Endothelial cell of umbilical vein (primary cell): Measurements from ENCODE around the gene TRAF7. TPM values are rescaled to one million over a fixed set of nuclear protein-coding genes. Genes with fewer than 3 reads are reported as not detected.

ENCODE experiments used
- BruUV-seq: library from RNA; stranded (reverse); fragments of 400-500 nt; replicated peaks from 2 replicates; lab custom pipeline; 2021; lab: Mats Ljungman, UMichigan
- CTCF ChIA-PET: fragments of 300-600, 350-600 bp; sonication (Branson Sonifier 250); formaldehyde crosslinking; loops from one replicate; lab custom pipeline; 2021; ENCODE audit warnings: antibody characterized with exemption, inconsistent platforms; lab: Charles Lee
- POLR2A ChIA-PET: fragments of 300-600, 350-600 bp; sonication (Branson Sonifier 250); formaldehyde crosslinking; loops from one replicate; lab custom pipeline; 2021; ENCODE audit warnings: antibody characterized with exemption, inconsistent platforms; lab: Charles Lee
- DNase-seq: peaks from one replicate; pipeline ENCODE4 v3.0.0-alpha.2; 2011; ENCODE audit warnings: low read depth, low spot score
- FAIRE-seq: peaks from 2 replicates; lab custom pipeline; 2011; peaks lifted over from hg19 to GRCh38; lab: Jason Lieb, UNC
- H2AFZ ChIP-seq: 2 replicates; pipeline ENCODE4 v1.6.0; 2012; ENCODE audit warnings: low read depth, low read length, control low read depth, inconsistent platforms
- H3K27ac ChIP-seq: 2 replicates; pipeline ENCODE4 v1.5.1; 2011; ENCODE audit warnings: low read depth, mild to moderate bottlenecking, control low read depth, low read length, moderate library complexity; ENCODE audit not compliant: insufficient read depth
- H3K27me3 ChIP-seq, 2 experiments: 2 replicates each; pipeline versions ENCODE4 v1.6.0 to v1.6.1; 2011; ENCODE audit warnings: low read length in 2 of 2, mixed read lengths in 1 of 2; ENCODE audit not compliant: control insufficient read depth in 2 of 2, insufficient read depth in 2 of 2
- H3K36me3 ChIP-seq, 2 experiments: 2 replicates in 1 of 2; 3 replicates in 1 of 2; pipeline ENCODE4 v1.5.1; 2011; ENCODE audit warnings: low read length in 2 of 2, mild to moderate bottlenecking in 1 of 2, moderate library complexity in 1 of 2; ENCODE audit not compliant: control insufficient read depth in 2 of 2, insufficient read depth in 2 of 2; ENCODE audit errors: extremely low read depth in 1 of 2
- H3K4me1 ChIP-seq: 3 replicates; pipeline ENCODE4 v1.5.1; 2011; ENCODE audit warnings: mild to moderate bottlenecking, low read length; ENCODE audit not compliant: control insufficient read depth, insufficient read depth; ENCODE audit errors: extremely low read depth
- H3K4me2 ChIP-seq: 2 replicates; pipeline ENCODE4 v1.6.1; 2011; ENCODE audit warnings: low read length, control low read depth, mixed read lengths; ENCODE audit not compliant: insufficient read depth
- H3K4me3 ChIP-seq, 3 experiments: fragments of 200-600 bp in 1 of 3; sonication (generic), shearing (Covaris generic) in 1 of 3; replicated peaks in 1 of 3; 2 replicates each; pipeline ENCODE4 v1.5.1; 2011 to 2016; ENCODE audit warnings: control low read depth in 3 of 3, low read length in 3 of 3, mild to moderate bottlenecking in 2 of 3, inconsistent platforms in 1 of 3, low read depth in 1 of 3, moderate library complexity in 1 of 3; ENCODE audit not compliant: insufficient read depth in 1 of 3
- H3K79me2 ChIP-seq: 2 replicates; pipeline ENCODE4 v1.6.0; 2012; ENCODE audit warnings: low read length, inconsistent platforms; ENCODE audit not compliant: control insufficient read depth, insufficient read depth
- H3K9ac ChIP-seq: replicated peaks from 2 replicates; pipeline ENCODE3; 2011; ENCODE audit warnings: low read length, control low read depth; ENCODE audit not compliant: insufficient read depth; ENCODE audit errors: extremely low read depth
- H3K9me1 ChIP-seq: replicated peaks from 3 replicates; pipeline ENCODE4 v1.6.0; 2011; ENCODE audit warnings: mild to moderate bottlenecking, low read length; ENCODE audit not compliant: control insufficient read depth, insufficient read depth; ENCODE audit errors: extremely low read depth
- H3K9me3 ChIP-seq: replicated peaks from 2 replicates; pipeline ENCODE4 v1.5.1; 2012; ENCODE audit warnings: low read length, inconsistent platforms; ENCODE audit not compliant: control insufficient read depth, insufficient read depth
- H4K20me1 ChIP-seq: replicated peaks from 2 replicates; pipeline ENCODE3; 2011; ENCODE audit warnings: mild to moderate bottlenecking, low read length; ENCODE audit not compliant: control insufficient read depth, insufficient read depth; ENCODE audit errors: extremely low read depth
- CTCF ChIP-seq, 2 donors: IDR thresholded peaks; 1 replicate in 1 of 2; 2 replicates in 1 of 2; pipeline ENCODE4 v1.5.1; 2011; ENCODE audit warnings: low read length in 2 of 2, mild to moderate bottlenecking in 2 of 2, moderate library complexity in 2 of 2, control low read depth in 1 of 2, inconsistent platforms in 1 of 2, low read depth in 1 of 2; ENCODE audit not compliant: insufficient read depth in 1 of 2; ENCODE audit errors: extremely low read depth in 1 of 2
- EZH2 ChIP-seq: IDR thresholded peaks from 2 replicates; pipeline ENCODE4 v1.6.1; 2012; ENCODE audit warnings: borderline replicate concordance, low read depth, mild to moderate bottlenecking, moderate library complexity, low read length, inconsistent platforms; ENCODE audit not compliant: severe bottlenecking
- GATA2 ChIP-seq: IDR thresholded peaks from 2 replicates; pipeline ENCODE4 v1.7.0; 2011; ENCODE audit warnings: low read depth, mild to moderate bottlenecking, moderate library complexity, mixed read lengths, low read length; ENCODE audit not compliant: insufficient read length, insufficient read depth
- JUN ChIP-seq: IDR thresholded peaks from 2 replicates; pipeline ENCODE4 v1.6.1; 2011; ENCODE audit warnings: borderline replicate concordance, low read depth; ENCODE audit not compliant: insufficient read length, insufficient read depth
- MAX ChIP-seq: IDR thresholded peaks from 2 replicates; pipeline ENCODE4 v1.6.1; 2011; ENCODE audit not compliant: insufficient read depth, insufficient read length
- POLR2A ChIP-seq: IDR thresholded peaks from 2 replicates; pipeline ENCODE4 v1.6.1; 2012; ENCODE audit warnings: low read depth, mild to moderate bottlenecking, control low read depth, low read length
- POLR2AphosphoS5 ChIP-seq: IDR thresholded peaks from 2 replicates; pipeline ENCODE4 v1.6.1; 2012; ENCODE audit warnings: low read depth, mild to moderate bottlenecking, control low read depth, low read length, moderate library complexity; ENCODE audit not compliant: insufficient read depth
- dilution Hi-C: fragments of 300-500 bp; cut with MboI; formaldehyde crosslinking; loops from one replicate; pipeline ENCODE4 v1.15.0; 2019; ENCODE audit warnings: low sequenced_read_pairs; ENCODE audit not compliant: extremely low pct_ligation_motif_present
- intact Hi-C: fragments of 100-400 bp; cut with micrococcal nuclease; formaldehyde crosslinking; loops from one replicate; pipeline ENCODE4 v1.10.0; 2022
- polyA plus RNA-seq, 4 experiments: library from polyadenylated mRNA; depleted of rRNA in 3 of 4; stranded (reverse) in 3 of 4; unstranded in 1 of 4; fragments of >200 nt; gene quantifications; 2 replicates each; pipeline versions ENCODE4 v1.2.1 to v1.2.3, GENCODE V29; 2011 to 2012; ENCODE audit warnings: missing spikeins in 1 of 4
- total RNA-seq: library from RNA; stranded (reverse); gene quantifications from 2 replicates; pipeline ENCODE4 v1.2.3, GENCODE V29; 2021

TRAF7 gene
- total and polyA plus RNA-seq, 2 donors (not counting 3 experiments of a cell fraction or from before 2014, with no cell fraction given) = 141 to 175 TPM

- no peak overlapping the region for H3K9ac ChIP-seq
- DNase-seq (no peak), FAIRE-seq (no peak)
- dilution Hi-C loops (no loop called here), intact Hi-C loops (no loop called here)
- TF ChIP-seq EZH2 = no peak
- no peak for TF ChIP-seq CTCF (IDR thresholded peaks at IDR 0.05; ENCODE audit: extremely low read depth in 1 of 2, insufficient read depth in 1 of 2, low read depth in 1 of 2, low read length in 2 of 2)
- TF ChIP-seq POLR2A = no peak
- no peak overlapping the region for H3K4me3 ChIP-seq
- no peaks in the 10 kb centered on the region for H3K4me1 ChIP-seq
- H3K79me2 ChIP-seq = no peaks in the 10 kb centered on the region
- no peak overlapping the region for H2AFZ ChIP-seq
- no peak overlapping the region for H3K27ac ChIP-seq
- H3K9me1 ChIP-seq = no peaks in the 10 kb centered on the region
- no TSS peak for BruUV-seq
- ChIA-PET POLR2A (interaction anchor here (0.9 kb wide), 1 partner anchor 35 kb away, joined by 4 read pairs; the partner anchor contains the start of gene TRAF7), CTCF (no interaction called here)
- peaks cover 10 to 13% of the 10 kb centered on the region in 2 experiments for H3K27me3 ChIP-seq
- H3K9me3 ChIP-seq = no peaks in the 10 kb centered on the region
- no peaks in the 10 kb centered on the region for H3K36me3 ChIP-seq
- no peaks in the 10 kb centered on the region for H4K20me1 ChIP-seq
- H3K4me2 ChIP-seq = no peak overlapping the region
Measured at GRCh38 chr16:2190659-2191445, 35.3 kb downstream of the TRAF7 start.

- intact Hi-C loops (no loop called here), dilution Hi-C loops (no loop called here)
- Histone ChIP-seq H3K27ac (no peak overlapping the region), H3K9me1 (no peaks in the 10 kb centered on the region), H2AFZ (no peak overlapping the region), H3K4me3 (no peak overlapping the region), H4K20me1 (no peaks in the 10 kb centered on the region), H3K4me2 (no peak overlapping the region), H3K79me2 (no peaks in the 10 kb centered on the region), H3K9me3 (no peaks in the 10 kb centered on the region), H3K36me3 (no peaks in the 10 kb centered on the region), H3K4me1 (no peaks in the 10 kb centered on the region), H3K9ac (no peak overlapping the region), H3K27me3 (peaks cover 10 to 13% of the 10 kb centered on the region in 2 experiments)
- FAIRE-seq = no peak
- TF ChIP-seq POLR2A (no peak), POLR2AphosphoS5 (no peak), MAX (no peak), GATA2 (no peak), CTCF (IDR thresholded peaks at IDR 0.05; ENCODE audit: extremely low read depth in 1 of 2, insufficient read depth in 1 of 2, low read depth in 1 of 2, low read length in 2 of 2) (no peak), JUN (no peak)
- DNase-seq = no peak
- ChIA-PET POLR2A (interaction anchor here (0.9 kb wide), 1 partner anchor 36 kb away, joined by 4 read pairs; the partner anchor contains the start of gene TRAF7), CTCF (no interaction called here)
- BruUV-seq = no TSS peak
Measured at GRCh38 chr16:2191446-2191706, 35.8 kb downstream of the TRAF7 start.
